Activated naive CD4-positive, alpha-beta T cell treated with anti-CD3 and anti-CD28 coated beads for 36 hours (primary cell): ENCODE results near the gene NUDT1. TPM values are rescaled to one million over a fixed set of nuclear protein-coding genes. Genes with fewer than 3 reads are reported as not detected.

Experiments used
- CTCF ChIA-PET: fragments of 350-600 bp; sonication (Branson Sonifier 250); formaldehyde crosslinking; loops from one replicate; lab custom pipeline; 2021; ENCODE audit warnings: antibody characterized with exemption; lab: Charles Lee
- DNase-seq: peaks from one replicate; pipeline ENCODE4 v3.0.0-alpha.2; 2020
- H3K27ac Mint-ChIP-seq: one replicate; pipeline ENCODE4 v1.8.0; 2021; ENCODE audit warnings: mild to moderate bottlenecking, mixed read lengths
- H3K27me3 Mint-ChIP-seq: one replicate; pipeline ENCODE4 v1.8.0; 2021; ENCODE audit warnings: low read depth, mixed read lengths
- H3K36me3 Mint-ChIP-seq: one replicate; pipeline ENCODE4 v1.8.0; 2021; ENCODE audit warnings: low read depth, mixed read lengths
- H3K4me1 Mint-ChIP-seq: one replicate; pipeline ENCODE4 v1.8.0; 2021; ENCODE audit warnings: low read depth, mixed read lengths
- H3K4me3 Mint-ChIP-seq: one replicate; pipeline ENCODE4 v1.8.0; 2021; ENCODE audit warnings: mild to moderate bottlenecking, moderate library complexity, mixed read lengths
- H3K9me3 Mint-ChIP-seq: one replicate; pipeline ENCODE4 v1.8.0; 2021; ENCODE audit warnings: mixed read lengths
- intact Hi-C: fragments of 100-400 bp; cut with micrococcal nuclease; formaldehyde crosslinking; loops from one replicate; pipeline ENCODE4 v1.15.1; 2023
- total RNA-seq, 2 experiments: library from RNA; stranded (reverse); gene quantifications; one replicate each; pipeline ENCODE4 v1.2.3, GENCODE V29; 2021

NUDT1 gene
- total RNA-seq, 2 experiments from 2014 or later = 115 to 118 TPM

DNA sequence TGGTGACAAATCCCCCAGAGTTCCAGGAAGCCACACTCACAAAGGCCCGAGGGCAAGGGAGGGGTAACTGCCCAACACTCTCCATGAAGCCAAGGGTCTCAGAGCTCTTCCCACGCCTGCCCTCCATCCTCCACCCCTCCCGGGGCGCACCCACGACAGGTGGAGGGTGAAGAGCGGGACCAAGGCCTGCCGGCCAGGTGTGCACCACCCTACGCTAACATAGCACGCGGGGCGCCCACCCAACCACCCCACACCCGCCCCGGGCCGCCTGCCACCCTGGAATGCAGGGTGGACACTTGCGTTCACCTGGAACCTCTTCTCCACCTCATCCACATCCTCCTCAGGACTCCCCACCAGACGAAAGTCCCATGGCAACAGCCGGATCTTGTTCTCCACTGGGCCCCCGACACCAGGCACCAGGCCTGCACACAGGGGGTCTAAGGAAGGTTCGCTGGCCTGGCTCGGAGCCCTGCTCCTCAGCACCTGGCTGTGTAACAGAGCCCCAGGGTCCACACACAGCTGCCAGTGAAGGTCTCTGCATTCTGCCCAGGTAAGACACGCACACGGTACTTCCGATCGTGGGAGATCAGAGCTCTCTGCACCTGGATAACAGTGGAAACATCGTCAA is 42.0 kb upstream of the NUDT1 start:
- DNase-seq = no peak
- Mint-ChIP-seq H3K27ac (no peak overlapping the region), H3K4me1 (peaks cover 4% of the 10 kb centered on the region), H3K36me3 (peaks cover 26% of the 10 kb centered on the region), H3K27me3 (no peaks in the 10 kb centered on the region), H3K9me3 (peaks cover 9% of the 10 kb centered on the region), H3K4me3 (no peak overlapping the region)
- CTCF ChIA-PET = no interaction called here
- intact Hi-C loops = no loop called here

DNA sequence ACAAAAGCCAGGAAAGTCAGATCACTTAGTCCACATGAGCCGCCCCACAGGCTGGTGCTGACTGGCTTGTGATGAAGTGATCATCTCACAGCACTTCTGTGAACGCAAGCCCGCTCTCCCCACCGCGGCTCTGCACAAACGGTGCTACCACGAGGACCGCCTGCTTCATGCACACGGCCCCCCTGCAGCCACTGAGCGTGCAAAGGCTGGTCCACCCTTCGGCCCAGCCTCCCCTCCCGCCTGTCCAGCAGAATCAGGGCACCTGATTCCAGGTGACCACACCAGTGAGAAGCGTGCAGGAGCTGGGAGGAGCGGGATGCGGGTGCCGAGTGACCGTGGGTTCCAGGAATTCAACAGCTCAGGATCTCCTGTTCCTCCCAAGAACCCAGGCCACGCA is 41.4 kb upstream of the NUDT1 start:
- Mint-ChIP-seq H3K27me3 (no peaks in the 10 kb centered on the region), H3K9me3 (peaks cover 8% of the 10 kb centered on the region)

DNA sequence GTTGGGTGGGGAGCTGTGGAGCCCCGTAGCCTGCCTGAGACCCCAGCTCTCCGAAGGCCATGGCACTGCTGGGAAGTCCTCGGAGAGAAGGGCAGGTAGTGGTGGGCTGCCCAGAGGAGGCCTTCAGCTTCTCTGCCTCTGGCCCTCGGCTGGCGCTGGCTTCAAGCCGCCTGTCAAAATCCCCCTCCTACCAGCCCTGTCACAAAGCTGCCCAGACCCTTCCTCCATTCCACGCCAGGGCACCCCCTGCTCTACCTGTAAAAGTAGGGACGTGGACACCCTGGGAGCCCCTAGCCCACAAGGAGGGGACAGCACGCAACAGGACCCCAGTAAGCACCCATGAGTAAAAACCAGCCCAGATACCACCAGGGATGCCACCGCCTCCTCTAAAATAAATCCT is 40.9 kb upstream of the NUDT1 start:
- no peak for DNase-seq
- H3K36me3 Mint-ChIP-seq = peaks cover 15% of the 10 kb centered on the region
- no peaks in the 10 kb centered on the region for H3K27me3 Mint-ChIP-seq
- H3K4me3 Mint-ChIP-seq = no peak overlapping the region
- H3K9me3 Mint-ChIP-seq = peaks cover 3% of the 10 kb centered on the region
- intact Hi-C loops = no loop called here
- CTCF ChIA-PET = no interaction called here
- H3K4me1 Mint-ChIP-seq = peaks cover 4% of the 10 kb centered on the region
- H3K27ac Mint-ChIP-seq = no peak overlapping the region

More for the DNA sequence above, 41.4 kb upstream of the NUDT1 start:
- intact Hi-C loops = no loop called here
- DNase-seq = no peak
- Mint-ChIP-seq H3K4me3 (no peak overlapping the region), H3K27ac (no peak overlapping the region), H3K4me1 (peaks cover 4% of the 10 kb centered on the region), H3K36me3 (peaks cover 21% of the 10 kb centered on the region)
- CTCF ChIA-PET = no interaction called here

DNA sequence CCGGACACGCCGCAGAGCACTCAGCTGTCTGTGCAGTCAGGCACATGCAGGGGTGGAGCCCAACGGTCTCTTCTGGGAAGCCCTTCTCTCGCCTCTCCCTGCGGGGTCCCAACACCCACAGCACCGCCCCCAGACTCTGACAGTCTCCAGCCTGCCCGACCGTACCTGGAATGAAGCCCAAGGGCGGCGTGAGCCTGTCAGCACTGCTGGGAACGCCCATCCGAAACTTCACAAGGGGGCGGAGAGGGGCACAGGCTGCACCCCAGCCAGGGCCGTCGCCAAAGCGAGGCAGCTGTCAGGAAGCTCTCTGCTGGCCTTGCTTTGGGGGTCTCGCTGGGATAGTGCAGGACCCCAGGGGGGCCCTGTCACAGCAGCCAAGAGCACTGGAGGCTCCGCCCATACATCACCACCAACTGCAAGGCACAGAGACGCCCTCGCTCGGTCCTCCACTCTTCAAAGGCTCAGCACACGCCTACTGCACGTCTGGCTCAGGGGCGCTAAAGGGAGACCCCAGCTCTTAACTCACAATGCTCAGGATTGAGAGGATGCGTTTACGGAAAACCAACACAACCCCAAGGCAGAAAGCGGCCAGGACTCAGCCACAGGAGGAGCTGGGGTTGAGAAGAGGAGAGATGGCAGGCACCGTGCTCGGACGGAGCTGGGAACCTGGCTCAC is 40.2 kb upstream of the NUDT1 start:
- Mint-ChIP-seq H3K36me3 (peaks cover 9% of the 10 kb centered on the region), H3K27me3 (no peaks in the 10 kb centered on the region), H3K4me3 (no peak overlapping the region), H3K4me1 (peaks cover 4% of the 10 kb centered on the region), H3K9me3 (no peaks in the 10 kb centered on the region), H3K27ac (no peak overlapping the region)
- intact Hi-C loops = no loop called here
- no peak for DNase-seq
- CTCF ChIA-PET = no interaction called here

DNA sequence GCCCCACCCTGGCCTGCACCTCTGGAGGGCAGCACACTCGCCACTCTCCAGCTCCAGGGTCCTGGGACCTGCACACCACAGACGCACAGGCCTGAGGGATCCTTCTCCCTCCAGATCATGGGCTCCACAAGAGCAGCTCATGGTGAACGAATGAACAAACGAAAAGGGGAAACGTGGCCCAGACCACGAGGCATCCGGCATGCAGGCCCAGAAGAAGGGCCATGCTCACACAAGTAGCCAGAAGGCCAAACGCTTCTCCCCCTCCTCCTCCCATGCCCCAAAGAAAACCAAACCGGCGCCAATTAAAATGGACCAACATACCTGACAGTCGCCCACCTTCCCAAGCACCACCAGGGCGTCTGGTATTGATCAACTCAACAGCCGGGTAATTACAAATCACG is 39.7 kb upstream of the NUDT1 start:
- intact Hi-C loops = no loop called here
- CTCF ChIA-PET = no interaction called here
- Mint-ChIP-seq H3K27me3 (no peaks in the 10 kb centered on the region), H3K36me3 (peaks cover 7% of the 10 kb centered on the region), H3K4me1 (no peaks in the 10 kb centered on the region), H3K9me3 (no peaks in the 10 kb centered on the region), H3K4me3 (no peak overlapping the region), H3K27ac (no peak overlapping the region)
- no peak for DNase-seq

DNA sequence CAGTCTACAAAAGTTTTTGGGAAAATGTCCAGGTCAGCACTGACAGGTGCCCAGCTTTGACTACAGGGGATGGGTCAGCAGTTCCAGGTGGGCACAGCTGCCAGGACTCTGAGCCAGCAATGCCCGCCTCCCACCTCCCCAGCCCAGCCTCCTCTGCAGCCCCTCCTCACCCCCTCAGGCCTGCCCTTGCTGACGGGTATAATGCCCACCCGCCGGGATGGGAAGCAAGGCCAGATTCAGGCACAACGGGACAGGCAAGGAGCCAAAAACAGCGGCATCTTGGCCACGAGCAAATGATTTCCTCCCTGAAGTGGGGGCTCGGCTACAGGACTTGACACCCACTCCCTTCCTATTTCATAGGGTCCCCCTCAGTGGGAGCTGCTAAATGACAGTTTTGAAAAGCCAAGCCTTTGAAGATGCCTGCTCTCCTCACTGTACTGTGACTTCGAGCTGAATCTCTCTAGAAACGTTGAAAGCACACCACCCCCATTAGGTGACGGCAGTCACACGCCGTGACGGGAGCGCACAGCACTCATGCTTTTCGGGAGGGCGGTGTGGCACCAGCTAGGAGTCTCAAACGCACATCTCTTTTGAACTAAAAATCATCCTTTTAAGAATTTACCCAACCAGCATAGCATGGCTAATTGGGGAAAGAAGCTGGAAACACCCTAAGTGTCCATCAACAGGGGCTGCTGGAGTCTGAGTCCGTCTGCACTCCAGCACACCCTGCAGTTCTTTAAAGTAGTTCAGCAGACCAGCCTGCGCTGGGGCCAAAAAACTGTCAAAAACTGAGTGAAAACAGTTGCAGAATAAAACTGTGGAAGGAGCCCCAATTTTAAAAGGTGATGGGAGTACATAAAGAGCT is 38.9 kb upstream of the NUDT1 start:
- CTCF ChIA-PET = no interaction called here
- Mint-ChIP-seq H3K4me1 (no peaks in the 10 kb centered on the region), H3K9me3 (no peaks in the 10 kb centered on the region), H3K27me3 (no peaks in the 10 kb centered on the region), H3K36me3 (peaks cover 4% of the 10 kb centered on the region), H3K4me3 (no peak overlapping the region), H3K27ac (no peak overlapping the region)
- no peak for DNase-seq
- intact Hi-C loops = no loop called here

DNA sequence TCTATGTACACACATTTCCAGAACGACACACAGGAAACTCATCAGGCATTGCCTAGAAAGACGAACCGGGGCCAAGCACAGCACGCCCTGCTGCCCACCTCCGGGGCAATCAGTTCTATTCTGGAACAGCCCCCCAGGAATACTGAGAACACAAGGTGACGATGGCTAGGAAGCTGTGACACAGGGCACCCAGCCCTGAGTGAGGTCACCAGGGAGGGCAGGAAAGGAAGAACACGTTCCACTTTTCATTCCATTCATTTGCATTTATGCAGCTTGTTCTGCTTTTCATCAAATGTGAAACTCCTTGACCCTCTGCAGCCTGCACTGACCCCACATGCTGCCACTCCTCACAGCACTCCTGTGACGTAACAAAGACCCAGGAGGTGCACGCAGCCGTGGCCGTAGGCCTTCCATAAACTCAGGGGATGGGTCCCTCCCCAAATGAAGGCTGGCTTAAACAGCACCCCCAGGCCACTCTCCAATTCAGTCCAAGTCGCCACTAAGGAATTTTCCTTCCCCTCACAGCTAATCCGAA is 38.2 kb upstream of the NUDT1 start:
- intact Hi-C loops = no loop called here
- Mint-ChIP-seq H3K27me3 (no peaks in the 10 kb centered on the region), H3K36me3 (peaks cover 6% of the 10 kb centered on the region), H3K4me1 (no peaks in the 10 kb centered on the region), H3K27ac (no peak overlapping the region), H3K9me3 (no peaks in the 10 kb centered on the region), H3K4me3 (no peak overlapping the region)
- CTCF ChIA-PET = no interaction called here
- DNase-seq = no peak

DNA sequence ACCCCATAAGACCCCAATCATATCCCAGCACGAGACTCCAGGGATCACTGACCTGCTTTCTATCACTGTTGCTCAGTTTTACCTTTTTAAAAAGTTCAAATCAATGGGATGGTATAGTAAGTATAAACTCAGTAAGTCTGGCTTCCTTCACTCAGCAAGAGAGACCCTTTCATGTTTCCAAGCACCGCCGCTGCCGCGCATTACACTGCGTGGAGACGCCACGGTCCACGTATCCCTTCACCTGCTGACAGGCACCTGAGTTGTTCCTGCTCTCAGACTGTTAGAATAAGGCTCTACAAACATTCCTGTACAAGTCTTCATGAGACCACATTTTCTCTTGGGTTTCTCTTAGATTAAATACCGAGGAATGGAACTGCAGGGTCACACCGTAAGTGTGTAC is 37.6 kb upstream of the NUDT1 start:
- CTCF ChIA-PET = no interaction called here
- Mint-ChIP-seq H3K27ac (no peak overlapping the region), H3K4me3 (no peak overlapping the region), H3K4me1 (no peaks in the 10 kb centered on the region), H3K27me3 (no peaks in the 10 kb centered on the region), H3K36me3 (peaks cover 8% of the 10 kb centered on the region), H3K9me3 (no peaks in the 10 kb centered on the region)
- no peak for DNase-seq
- intact Hi-C loops = no loop called here

DNA sequence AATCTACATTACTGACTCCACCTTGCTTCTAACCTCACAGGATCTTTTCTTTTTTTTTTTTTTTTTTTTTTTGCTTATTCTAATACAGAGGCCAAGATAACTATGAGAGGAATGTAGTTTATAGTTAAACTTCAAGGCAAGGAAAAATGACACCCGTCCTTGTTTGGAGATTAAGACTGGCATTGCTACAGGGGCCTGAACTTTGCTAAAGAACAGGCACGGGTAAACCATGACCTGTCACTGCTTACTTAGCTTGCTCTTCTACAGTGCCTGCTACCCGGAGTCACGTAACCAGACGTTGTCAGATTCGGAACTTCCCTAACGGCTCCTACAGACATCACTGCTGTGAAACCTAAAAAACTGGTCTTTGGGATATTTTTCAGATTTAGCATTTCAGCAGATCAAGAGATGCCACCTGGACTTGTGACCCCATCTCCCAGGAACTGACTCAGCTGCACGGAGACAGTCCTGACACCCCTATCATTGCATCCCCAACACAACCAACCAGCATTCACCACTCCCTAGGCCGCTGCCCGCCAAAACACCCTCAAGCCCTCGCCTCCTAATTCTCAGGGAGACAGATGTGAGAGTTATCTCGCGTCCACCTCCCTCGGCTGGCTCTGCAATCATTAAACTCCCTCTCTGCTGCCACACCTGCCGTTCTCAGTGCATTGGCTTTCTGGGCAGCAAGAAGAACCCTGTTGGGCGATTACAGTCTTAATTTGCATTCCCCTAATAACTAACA is 36.8 kb upstream of the NUDT1 start:
- CTCF ChIA-PET = no interaction called here
- DNase-seq = no peak
- H3K27me3 Mint-ChIP-seq = no peaks in the 10 kb centered on the region
- H3K4me3 Mint-ChIP-seq = no peak overlapping the region
- H3K36me3 Mint-ChIP-seq = peaks cover 7% of the 10 kb centered on the region
- intact Hi-C loops = no loop called here
- no peak overlapping the region for H3K27ac Mint-ChIP-seq
- H3K4me1 Mint-ChIP-seq = no peaks in the 10 kb centered on the region
- no peaks in the 10 kb centered on the region for H3K9me3 Mint-ChIP-seq

DNA sequence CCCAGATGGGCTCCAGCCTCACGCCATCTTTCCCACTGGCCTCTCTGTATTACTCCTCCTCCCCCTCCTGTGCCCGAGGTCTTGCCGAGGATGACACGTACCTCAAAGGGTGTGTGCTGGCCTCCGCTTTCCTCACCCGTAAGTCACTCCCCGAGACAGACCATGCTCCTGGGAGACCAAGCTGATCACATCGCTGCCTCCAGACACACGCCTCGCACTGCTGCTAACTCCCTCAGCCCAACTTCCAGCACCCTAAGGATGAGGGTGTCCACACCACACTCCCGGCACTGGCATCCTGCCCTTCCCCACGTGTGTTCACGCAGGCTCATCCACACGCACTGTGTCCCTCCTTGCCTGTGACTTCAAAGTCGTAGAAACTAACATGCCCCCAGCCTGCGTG is 33.3 kb upstream of the NUDT1 start:
- Mint-ChIP-seq H3K4me1 (no peaks in the 10 kb centered on the region), H3K27ac (no peak overlapping the region), H3K9me3 (no peaks in the 10 kb centered on the region), H3K36me3 (peaks cover 23% of the 10 kb centered on the region), H3K4me3 (no peak overlapping the region), H3K27me3 (no peaks in the 10 kb centered on the region)
- CTCF ChIA-PET = no interaction called here
- no peak for DNase-seq
- intact Hi-C loops = no loop called here

DNA sequence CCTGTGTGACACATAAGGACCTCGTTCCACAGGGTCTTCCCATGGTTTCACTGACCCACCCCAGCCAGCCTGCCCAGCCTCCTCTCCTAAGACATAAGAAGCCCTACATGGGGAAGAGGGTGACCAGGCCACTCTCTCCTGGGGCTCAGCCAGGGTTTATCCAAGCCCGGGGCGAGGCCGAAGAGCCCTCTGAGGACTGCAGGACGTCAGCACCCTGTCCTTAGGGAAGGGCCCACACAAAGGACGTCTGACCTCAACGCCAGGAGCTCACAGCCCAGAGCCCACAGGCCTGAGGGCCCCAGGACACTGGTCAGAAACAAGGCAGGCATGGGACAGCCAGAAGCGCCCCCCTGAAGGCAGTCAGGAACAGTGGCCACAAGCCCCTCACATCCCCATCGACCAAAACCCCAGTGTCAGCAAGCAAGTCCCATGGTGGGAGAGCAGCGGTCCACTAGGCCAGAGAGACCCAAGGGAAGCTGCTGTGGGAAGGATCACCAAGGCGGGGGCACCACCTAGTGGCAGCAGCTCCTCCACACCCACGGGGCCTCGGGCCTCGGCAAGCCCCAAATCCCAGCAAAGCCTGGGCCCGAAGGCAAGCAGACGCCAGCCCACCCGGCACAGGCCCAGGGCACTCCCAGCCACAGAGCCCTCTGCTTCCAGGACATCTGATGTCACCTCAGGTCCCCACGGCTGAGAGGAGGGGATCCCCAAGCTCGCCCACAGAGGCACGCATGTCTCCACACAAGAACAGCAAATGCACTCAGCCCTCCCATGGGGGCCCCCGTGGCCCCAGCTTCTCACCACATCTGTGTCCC is 32.7 kb upstream of the NUDT1 start:
- H3K27ac Mint-ChIP-seq = no peak overlapping the region
- H3K4me3 Mint-ChIP-seq = no peak overlapping the region
- DNase-seq = peak; percentile 59
- intact Hi-C loops = no loop called here
- H3K9me3 Mint-ChIP-seq = no peaks in the 10 kb centered on the region
- peaks cover 28% of the 10 kb centered on the region for H3K36me3 Mint-ChIP-seq
- H3K27me3 Mint-ChIP-seq = no peaks in the 10 kb centered on the region
- H3K4me1 Mint-ChIP-seq = no peaks in the 10 kb centered on the region
- CTCF ChIA-PET = interaction anchor here (0.6 kb wide), 2 partner anchors 25 to 188 kb away, joined by 3 read pairs; no protein-coding TSS in a partner anchor
